Ureter (tissue), 1 donor: ENCODE measurements around the gene USHBP1. TPM values are rescaled to one million over a fixed set of nuclear protein-coding genes. Genes with fewer than 3 reads are reported as not detected.

ENCODE experiments used
- DNase-seq: peaks from one replicate; pipeline ENCODE4 v3.0.0-alpha.2; 2020; ENCODE audit warnings: low spot score
- total RNA-seq: library from RNA; stranded (reverse); gene quantifications from one replicate; pipeline ENCODE4 v1.2.4, GENCODE V29; 2023
- donor health status: DM: yes; HTN: yes; CAD: no.

USHBP1 gene, protein sequence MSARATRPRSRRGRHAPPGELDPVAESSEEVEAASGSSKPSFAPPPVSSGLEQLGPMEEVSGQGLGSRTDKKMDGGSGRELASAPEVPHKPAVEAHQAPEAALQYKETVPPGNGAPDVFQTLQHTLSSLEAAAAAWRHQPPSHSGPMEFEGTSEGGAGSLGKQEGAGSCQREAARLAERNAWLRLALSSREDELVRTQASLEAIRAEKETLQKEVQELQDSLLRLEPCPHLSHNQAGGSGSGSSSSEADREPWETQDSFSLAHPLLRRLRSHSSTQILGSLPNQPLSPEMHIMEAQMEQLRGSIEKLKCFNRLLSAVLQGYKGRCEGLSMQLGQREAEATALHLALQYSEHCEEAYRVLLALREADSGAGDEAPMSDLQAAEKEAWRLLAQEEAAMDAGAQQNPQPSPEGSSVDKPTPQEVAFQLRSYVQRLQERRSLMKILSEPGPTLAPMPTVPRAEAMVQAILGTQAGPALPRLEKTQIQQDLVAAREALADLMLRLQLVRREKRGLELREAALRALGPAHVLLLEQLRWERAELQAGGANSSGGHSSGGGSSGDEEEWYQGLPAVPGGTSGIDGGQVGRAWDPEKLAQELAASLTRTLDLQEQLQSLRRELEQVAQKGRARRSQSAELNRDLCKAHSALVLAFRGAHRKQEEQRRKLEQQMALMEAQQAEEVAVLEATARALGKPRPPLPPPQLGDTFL
- total RNA-seq = 7.2 TPM

DNA sequence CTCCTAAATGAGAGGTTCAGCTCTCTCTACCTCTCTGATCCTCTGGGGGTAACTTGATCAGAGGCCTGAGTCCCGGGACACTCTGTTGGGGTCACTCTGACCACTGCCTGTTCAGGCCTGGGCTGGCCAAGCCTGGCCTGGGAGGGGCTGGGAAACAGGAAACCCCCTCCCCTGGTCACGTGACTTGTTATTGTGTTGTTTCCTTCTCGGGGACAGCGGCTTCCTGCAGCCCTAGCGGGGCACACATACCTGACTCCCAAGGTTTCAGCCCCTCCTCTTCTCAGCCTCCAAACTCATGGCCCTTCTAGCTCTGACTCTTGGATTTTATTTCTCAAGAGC lies at the start of gene USHBP1:
USHBP1 (minus strand) TSS at position 105 of the 339 bp plus-strand sequence. CDS start 446 bp downstream, outside the sequence.
- DNase-seq = no peak

DNA sequence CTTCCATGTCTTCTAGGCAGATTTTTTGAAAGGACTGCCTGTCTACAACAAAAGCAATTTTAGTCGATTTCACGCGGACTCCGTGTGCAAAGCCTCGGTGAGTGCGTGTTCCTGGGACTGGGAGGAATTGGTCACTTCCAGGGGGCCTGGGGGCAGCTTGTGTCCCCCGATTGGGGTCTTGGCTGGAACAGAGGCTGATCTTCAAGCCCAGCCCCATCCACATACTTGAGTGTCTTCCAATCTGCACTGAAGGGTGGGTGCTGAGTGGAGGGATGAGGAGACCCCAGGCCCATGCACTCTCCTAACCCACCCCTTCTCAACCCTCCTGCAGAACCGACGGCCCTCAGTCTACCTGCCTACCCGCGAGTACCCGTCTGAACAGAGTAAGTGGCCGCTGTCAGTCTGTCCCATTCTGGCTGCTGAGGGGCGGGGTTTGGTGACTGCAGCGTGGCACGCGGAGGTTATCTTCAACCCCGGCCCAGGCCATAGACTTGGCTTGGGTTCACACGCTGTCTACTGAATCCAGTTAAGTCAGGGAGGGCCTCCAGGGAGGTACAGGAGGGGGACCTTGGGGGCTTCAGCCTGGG lies 49.6 kb upstream of the USHBP1 start:
- no peak for DNase-seq

DNA sequence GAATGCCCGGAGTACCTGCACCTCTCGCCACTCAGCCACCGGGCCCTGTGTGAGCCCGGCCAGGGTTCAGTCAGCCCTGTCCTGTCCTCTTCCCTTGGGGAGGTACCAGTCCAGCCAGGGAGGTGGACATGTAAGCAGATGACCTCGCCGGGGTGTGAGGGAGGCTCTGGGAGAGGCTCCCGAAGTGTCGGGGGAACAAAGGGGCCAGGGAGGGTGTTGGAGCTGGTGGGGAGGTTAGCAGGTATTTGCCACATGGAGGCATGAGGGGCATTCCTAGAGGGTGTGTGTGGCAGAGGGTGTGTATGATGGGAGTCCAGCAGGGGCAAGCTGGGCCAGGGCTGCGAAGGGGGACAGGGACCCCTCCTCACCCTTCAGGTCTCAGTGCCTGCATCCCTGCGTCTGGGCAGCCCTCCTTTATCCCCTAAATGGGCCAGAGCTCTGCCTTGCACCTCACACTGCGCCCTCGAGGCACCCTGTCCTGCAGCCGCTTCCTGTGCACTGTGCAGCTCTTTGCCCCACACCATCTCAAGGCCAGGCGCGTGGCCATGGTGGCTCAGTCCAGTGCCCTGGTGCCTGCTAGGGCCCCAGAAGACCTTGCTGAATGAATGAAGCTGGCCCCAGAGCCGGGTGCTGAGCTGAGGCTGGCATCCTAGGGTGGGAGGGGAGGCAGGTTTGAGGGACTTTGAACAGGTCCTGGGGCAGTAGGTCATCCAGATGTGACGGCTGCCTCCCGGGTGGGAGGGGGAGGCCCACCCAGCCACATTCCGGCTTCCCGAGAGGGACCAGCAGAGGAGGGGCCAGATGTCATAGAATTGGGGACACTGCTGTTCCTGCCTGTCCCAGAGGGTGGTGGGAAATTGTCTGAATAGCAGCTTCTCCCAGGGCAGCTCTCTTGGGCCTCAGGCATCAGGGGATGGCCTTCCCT lies 47.9 kb upstream of the USHBP1 start:
- DNase-seq = no peak

DNA sequence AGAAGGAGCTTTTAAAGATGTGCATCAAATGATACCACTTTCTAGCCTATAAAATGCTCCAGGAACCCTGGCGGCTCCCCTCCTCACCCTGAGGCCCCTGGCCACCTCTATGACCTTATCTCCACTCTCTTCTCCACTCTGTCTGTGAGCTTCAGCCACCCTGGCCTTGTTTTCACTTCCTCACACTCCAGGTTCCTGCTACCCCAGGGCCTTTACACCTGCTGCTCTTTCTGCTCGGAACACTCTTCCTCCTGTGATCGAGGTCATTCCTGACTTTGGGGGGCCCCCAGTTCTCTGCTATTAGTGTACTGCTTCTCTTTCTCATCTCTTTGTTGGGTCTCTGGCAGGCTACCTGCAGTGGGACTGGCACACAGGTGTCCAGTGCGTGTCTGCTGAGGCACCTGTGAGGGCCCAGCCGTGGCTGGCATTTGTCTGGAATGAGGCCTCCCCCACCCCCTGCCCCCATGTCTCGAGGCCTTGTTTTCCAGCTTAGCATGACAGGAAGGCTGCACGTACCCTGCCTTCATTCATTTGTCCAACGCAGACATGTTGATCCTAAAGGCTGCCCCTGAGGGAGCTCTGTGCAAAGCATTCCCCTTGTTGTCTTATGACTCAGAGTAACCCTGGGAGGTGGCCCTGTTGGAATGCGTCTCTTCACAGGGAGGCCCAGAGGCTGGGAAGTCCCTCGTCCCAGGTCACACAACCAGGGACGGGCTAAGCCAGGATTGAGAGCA lies 47.1 kb upstream of the USHBP1 start:
- no peak for DNase-seq

DNA sequence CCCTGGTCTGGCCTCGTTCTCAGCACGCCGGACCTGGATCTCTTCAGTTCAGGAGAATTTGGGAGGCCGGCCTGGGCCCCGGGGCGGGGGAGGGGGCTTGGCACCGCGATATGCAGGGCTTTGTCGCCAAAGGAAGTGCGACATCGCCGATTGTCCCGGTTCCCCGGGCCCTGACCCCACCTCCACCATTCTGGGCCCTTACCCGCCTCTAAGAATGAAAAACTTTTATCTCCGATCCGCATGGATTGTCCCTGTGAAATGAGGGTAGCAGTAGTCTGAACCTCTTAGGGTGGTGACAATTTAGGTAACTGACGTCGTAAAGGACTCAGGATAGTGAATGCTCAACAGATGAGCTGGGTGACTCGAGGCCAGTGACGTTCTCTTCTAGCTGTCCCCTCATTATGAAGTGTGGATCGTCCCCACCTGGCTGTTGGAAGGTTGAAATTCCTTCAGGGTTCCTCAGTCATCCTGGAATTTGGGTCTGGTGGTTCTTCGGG lies 45.5 kb upstream of the USHBP1 start:
- no peak for DNase-seq

DNA sequence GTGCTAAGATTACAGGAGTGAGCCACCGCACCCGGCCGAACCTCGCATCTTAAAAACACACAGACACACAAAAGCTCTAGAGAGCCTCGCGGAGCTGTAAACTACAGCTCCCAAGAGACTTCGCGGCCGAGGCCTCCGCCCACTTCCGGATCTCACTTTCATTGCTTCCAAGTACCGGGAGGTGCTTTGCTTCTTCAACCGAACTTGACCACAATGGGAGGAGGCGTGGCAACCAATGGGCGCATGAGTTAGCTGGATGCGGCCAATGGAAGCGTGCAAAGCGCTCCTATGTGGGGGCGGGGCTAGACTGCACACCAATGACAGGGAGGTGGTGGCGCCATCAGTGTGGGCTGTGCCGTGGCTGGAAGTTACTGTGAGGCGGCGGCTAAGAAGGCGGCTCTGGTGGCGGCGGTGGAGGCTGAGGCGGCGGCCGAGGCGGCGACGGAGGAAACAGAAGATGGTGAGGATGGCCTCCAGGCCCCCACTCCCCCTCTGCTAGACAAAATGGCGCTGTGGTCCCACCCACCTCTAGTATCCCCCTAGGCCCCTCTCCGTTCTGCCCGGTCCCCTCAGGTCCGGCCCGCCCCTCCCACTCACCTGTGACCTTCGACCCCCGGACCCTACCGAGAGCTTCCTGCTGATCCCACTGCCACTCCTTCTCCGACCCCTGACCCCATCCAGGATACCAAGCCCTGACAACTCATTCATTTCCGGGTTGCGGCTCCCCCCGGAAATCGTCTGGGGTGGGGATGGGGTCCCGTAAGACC lies 44.8 kb upstream of the USHBP1 start, which contains the start of gene DDA1:
DDA1 (plus strand) TSS at position 366 of the 767 bp plus-strand sequence; CDS start at position 458, 92 bp downstream.
- DNase-seq = peak; percentile 99

DNA sequence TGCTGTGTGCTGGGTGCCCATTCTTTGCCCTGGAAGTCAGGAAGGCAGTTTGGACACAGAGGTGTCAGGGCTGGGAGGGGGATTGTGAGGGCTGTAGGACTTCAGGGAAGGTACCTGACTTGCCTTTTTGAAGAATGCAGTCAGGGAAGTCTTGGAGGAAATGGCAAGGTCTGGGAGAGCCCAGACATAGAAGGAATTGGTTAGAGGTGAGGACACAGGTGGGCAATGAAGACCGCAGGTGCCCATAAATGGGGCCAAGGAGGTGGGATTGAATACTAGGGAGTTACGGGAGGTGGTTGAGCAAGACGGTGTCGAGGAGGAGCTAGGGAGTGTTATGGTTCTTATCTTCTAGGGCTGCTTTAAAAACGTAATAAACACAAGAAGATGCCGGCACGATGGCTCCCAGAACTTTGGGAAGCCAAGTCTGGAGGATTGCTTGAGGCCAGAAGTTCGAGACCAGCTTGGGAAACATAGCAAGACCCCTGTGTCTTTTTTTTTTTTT lies 43.4 kb upstream of the USHBP1 start:
- no peak for DNase-seq

DNA sequence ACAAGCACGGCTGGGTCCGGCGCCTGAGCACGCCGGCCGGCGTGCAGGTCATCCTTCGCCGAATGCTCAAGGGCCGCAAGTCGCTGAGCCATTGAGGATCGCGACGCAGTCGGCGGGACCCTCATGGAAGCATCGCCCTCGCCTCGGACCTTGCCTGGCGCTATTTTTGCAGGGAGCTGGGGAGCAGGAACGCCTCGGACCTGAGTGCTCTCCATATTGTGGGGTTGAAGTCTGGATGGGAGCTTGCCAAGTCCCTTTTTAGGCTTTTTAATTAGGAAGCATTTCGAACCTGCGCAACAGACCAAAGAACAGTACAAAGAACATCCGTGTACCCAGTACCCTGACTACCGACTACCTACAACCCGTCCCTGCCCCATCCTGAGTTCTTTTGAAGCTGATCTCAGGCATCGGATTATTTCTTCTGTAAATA lies 41.8 kb upstream of the USHBP1 start:
- DNase-seq = no peak

DNA sequence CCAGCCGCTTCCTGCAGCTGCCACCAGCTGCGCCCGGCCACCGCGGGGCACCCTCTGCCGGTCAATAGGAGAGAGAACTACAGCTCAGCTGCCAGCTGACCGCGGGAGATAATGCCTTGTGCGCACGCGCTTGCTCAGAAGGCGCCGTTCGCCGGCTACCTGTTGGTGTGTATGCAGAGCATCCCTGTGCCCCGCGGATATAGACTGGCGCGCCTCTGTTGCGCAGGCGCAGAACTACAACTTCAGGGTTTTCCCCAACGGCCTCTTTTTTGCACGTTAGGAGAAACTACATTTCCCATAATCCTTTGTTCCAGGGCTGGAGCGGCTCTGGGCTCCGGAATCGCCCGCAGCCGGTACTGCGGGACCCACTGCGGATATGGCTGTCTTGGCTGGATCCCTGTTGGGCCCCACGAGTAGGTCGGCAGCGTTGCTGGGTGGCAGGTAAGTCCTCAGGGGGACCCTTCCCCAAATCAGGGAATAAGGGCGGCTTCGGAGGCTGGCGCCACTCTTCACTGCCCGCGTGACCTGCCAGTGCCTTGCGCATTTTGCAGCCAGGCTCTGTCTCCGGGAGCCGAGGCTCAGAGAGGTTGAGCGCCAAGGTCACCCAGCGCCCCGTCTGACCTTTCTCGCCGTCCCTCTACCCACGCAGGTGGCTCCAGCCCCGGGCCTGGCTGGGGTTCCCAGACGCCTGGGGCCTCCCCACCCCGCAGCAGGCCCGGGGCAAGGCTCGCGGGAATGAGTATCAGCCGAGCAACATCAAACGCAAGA lies 41.2 kb upstream of the USHBP1 start, which contains the start of gene MRPL34:
MRPL34 (plus strand) TSS at position 356 of the 768 bp plus-strand sequence; CDS start at position 377, 21 bp downstream.
- DNase-seq = peak; percentile 98

DNA sequence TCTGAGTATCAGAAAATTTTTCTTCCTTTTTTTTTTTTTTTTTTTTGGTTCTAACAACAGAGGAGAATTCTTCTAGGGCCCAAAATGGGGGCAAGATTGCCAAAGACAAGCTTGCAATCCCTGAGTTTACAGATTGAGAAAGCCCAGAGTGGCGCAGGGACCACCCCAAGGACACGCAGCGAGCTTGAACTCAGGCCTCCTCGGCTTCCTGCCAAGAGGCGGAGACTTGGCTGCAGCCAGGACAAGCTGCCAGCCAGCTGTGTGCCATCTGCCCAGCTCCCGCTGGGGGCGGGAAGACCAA lies 40.6 kb upstream of the USHBP1 start:
- DNase-seq = no peak

DNA sequence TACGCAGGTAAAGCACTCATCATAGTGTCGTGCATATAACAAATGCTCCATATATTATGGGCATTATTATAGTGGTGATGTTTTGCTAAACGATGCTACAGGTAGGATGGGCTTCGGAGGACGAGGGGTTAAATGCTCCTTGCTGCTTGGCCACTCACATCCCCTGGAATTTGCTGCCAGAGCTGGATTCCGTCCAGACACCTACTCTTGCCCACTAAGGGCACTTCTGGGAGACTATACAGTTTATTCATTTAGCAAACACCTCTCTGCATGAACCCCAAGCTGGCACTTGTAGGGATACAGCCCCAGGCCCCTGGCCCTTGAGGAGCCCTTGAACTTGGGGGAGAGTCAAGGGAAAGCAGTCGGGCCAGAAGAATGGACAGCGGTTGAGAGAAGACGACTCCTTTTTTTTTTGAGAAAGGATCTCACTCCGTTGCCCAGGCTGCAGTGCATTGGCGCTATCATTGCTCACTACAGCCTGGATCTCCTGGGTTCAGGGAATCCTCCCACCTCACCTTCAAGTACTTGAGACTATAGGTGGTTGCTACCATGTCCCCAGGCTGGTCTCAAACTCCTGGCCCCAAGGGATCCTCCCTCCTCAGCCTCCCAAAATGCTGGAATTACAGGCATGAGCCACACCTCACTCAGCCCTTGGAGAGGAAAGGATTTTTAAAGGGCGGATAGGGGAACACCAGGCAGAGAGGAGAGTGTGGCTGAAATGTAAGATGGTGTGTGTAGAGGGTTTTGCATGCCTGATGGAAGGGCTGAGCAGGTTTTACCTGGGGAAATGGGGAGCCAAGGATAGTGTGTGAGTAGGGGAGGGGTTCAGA lies 40.1 kb upstream of the USHBP1 start:
- DNase-seq = no peak

DNA sequence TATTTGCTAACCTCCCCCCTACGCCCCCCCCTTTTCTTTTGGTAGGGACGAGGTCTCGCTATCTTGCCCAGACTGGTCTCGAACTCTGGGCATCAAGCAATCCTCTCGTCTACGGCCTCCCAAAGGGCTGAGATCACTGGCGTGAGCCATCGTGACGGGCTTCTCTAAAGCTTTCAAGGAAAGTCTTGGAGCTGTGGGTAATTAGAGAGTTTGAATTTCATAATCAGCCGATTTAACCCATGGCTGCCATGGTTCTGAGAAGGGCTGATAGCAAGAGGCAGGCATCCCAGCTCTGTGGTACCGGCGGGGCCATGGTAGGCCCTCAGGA lies 39.4 kb upstream of the USHBP1 start:
- no peak for DNase-seq

DNA sequence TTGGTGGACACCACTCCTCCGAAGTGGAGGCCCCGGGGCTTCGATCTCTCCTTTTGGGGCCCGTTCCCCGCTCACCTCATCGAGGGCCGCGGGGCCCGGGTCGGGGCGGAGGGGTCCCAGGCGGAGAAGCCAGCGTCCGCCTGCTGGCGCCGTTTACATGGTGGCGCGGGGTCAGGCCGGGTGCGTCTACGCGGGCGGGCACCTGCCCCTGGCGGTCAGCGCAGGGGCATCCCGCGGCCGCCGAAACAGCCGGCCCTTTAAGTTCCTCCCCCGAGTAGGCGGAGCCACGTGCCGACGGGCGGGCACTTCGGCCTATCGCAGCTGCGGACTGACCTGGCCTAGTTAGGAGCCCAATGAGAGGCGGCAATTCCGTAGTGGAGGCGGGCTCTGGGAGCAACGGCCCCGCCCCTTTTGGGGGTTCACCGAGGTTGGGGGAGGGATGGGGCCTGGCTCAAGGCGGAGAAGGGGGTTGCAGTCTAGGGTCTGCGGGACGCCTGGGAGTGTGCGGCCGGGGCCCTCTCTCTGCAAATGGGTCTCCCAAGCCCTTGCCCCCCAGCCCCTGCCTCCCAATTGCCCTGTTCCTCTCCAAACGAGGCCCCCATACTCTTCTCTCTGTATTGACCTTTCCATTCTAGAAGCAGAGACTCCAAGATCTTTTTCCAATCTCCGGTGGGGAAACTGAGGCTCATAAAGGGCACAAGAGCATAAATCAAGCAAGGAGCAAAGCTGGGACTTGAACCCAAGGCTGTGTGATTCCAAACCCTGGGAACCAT lies 38.8 kb upstream of the USHBP1 start, which contains the start of gene ABHD8:
ABHD8 (minus strand) TSS at position 259 of the 773 bp plus-strand sequence. CDS start 1,809 bp downstream, outside the sequence.
- peak; percentile 98 for DNase-seq

DNA sequence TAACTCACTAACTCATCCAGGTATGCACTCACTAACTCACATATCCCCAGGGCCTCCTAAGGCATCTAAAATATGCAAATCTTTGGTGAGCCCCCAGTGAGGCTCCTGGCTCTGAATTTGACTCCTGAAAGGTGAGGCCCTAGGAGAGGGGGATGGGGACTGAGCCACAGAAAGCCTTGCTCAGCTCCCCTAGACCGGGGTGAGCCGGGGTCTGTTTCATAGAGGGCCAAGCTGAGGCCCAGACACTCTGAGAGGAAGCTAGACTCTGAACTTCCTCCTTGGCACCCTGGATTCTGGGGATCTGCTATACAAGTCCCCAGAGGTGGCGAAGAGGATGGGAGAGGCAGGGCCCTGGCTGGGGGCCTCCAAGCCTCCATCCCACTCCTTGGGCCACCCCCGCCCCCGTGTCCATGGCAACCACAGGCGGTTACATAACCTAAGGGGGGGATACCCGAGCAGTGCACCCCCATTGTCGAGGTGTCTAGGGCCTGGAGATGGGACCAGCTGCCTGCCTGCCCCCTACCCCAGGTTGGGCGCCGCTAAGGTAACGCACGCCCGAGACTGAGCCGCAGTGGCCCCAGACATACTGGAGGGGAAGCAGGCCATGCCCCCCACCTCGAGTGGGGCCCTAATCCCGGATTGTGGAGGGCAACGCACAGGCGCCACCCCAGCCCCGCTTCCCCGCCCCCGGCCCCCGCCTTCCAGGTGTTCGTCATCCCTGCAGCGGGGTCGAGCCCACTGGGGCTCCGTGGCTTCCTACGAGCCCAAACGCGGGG lies 38.0 kb upstream of the USHBP1 start:
- DNase-seq = no peak

DNA sequence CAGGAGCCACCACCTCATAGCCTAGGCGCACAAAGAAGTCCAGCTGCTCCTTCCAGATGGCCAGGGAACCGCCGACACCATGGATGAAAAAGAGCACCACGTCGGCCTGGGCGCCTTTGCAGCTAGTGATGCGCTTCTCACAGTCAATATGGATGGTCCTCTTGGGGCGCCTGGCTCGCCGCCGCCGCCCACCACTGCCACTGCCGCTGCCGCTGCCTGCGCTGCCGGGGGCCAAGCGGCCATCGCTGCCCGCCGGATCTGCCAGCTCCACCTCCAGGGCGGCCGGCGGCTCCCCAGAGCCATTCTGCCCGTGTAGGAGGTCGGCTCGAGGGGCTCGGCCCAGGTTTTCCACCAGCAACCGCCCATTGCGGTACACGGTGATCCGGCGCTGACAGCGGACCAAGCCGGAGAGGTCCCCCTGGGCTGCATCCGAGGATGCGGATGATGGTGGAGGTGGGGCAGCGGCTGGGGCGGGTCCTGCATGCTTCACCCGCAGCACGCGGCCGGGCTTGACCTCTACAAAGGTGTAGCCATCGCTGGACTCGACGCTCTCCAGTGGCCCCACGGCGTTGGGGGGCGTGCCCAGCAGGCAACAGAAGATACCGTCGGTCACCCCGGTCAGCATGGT lies 36.6 kb upstream of the USHBP1 start:
- DNase-seq = no peak

DNA sequence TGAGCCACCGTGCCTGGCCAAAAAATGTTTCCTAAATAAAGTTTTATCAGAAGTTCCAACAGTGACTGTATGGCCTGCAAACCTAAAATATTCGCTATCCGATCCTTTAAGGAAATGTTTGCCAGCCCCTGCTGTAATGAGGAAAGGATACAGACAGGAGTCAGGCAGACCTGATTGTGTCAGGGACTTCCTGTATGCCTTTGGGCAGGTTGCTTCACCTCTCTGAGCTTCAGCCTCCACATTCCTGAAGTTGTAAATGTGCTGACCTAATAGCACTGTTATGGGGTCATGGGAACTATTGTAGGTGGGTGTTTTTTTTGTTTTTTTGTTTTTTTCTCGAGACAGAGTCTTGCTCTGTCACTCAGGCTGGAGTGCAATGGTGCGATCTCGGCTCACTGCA lies 32.4 kb upstream of the USHBP1 start:
- DNase-seq = no peak
